Smooth muscle cell (in vitro differentiated cells): ENCODE results near the gene LTV1. TPM values are rescaled to one million over a fixed set of nuclear protein-coding genes. Genes with fewer than 3 reads are reported as not detected.
"Not testable (repeated sequence)": the region's sequence is repeated elsewhere in the genome, so short reads cannot be mapped to it uniquely, and the experiment has no call there.

Experiments used
- DNase-seq: peaks from one replicate; lab custom pipeline; 2025; ENCODE audit not compliant: unreplicated experiment; lab: John Stamatoyannopoulos, UW
- H2AFZ ChIP-seq: fragments of 200-600 bp; sonication (generic); 2 replicates; pipeline ENCODE4 v1.6.0; 2016; ENCODE audit warnings: antibody characterized with exemption, low read depth, mild to moderate bottlenecking
- H3F3A ChIP-seq: fragments of 200-600 bp; sonication (generic); 2 replicates; pipeline ENCODE4 v1.6.0; 2017; ENCODE audit warnings: antibody characterized with exemption, low read depth
- H3K27ac ChIP-seq: fragments of 200-600 bp; sonication (generic); 2 replicates; pipeline ENCODE4 v1.5.1; 2016; ENCODE audit warnings: low read depth, mild to moderate bottlenecking
- H3K27me3 ChIP-seq: fragments of 200-600 bp; sonication (generic); 2 replicates; pipeline ENCODE4 v1.6.1; 2016; ENCODE audit warnings: low read depth, mild to moderate bottlenecking
- H3K36me3 ChIP-seq: fragments of 200-600 bp; sonication (generic); 2 replicates; pipeline ENCODE4 v1.5.1; 2016; ENCODE audit warnings: low read depth
- H3K4me1 ChIP-seq: fragments of 200-600 bp; sonication (generic); 2 replicates; pipeline ENCODE4 v1.5.1; 2016; ENCODE audit warnings: low read depth
- H3K4me2 ChIP-seq: fragments of 200-600 bp; sonication (generic); 2 replicates; pipeline ENCODE4 v1.6.0; 2016; ENCODE audit warnings: mild to moderate bottlenecking
- H3K4me3 ChIP-seq: fragments of 200-600 bp; sonication (generic); 2 replicates; pipeline ENCODE4 v1.5.1; 2016; ENCODE audit warnings: mild to moderate bottlenecking
- H3K79me2 ChIP-seq: fragments of 200-600 bp; sonication (generic); 2 replicates; pipeline ENCODE4 v1.6.0; 2016; ENCODE audit warnings: low read depth, mild to moderate bottlenecking
- H3K9ac ChIP-seq: fragments of 200-600 bp; sonication (generic); 2 replicates; pipeline ENCODE4 v1.6.0; 2016; ENCODE audit warnings: low read depth
- H3K9me3 ChIP-seq: fragments of 200-600 bp; sonication (generic); replicated peaks from 2 replicates; pipeline ENCODE4 v1.5.1; 2016; ENCODE audit warnings: low read depth
- H4K20me1 ChIP-seq: fragments of 200-600 bp; sonication (generic); 2 replicates; pipeline ENCODE4 v1.6.0; 2016; ENCODE audit warnings: low read depth
- CTCF ChIP-seq: fragments of 200-600 bp; sonication (generic); IDR thresholded peaks from 2 replicates; pipeline ENCODE4 v1.5.1; 2017; ENCODE audit warnings: borderline replicate concordance, mild to moderate bottlenecking, antibody characterized with exemption; ENCODE audit not compliant: insufficient read depth, poor library complexity, severe bottlenecking
- WGBS: methylation state at CpG from one replicate; pipeline ENCODE4 v1.1.7; 2016; ENCODE audit warnings: low lambda C conversion rate; 5-methylcytosine and 5-hydroxymethylcytosine counted together
- polyA plus RNA-seq: library from polyadenylated mRNA; unstranded; fragments of >200 nt; fragmentation: Nextera tagmentation; extraction: Ambion mirVana; gene quantifications from 2 replicates; pipeline ENCODE4 v1.2.1, GENCODE V29; 2016
- total RNA-seq: library from RNA; depleted of rRNA; stranded (reverse); fragments of >200 nt; gene quantifications from 2 replicates; pipeline ENCODE4 v1.2.3, GENCODE V29; 2014

The LTV1 gene
- total and polyA plus RNA-seq, 2 experiments from 2014 or later, result 15.4 to 17.4 TPM

GRCh38 chr6:143859891-143860660 lies 16.9 kb downstream of the LTV1 start:
- peaks cover 81% of the 10 kb centered on the region for H3K36me3 ChIP-seq

DNA sequence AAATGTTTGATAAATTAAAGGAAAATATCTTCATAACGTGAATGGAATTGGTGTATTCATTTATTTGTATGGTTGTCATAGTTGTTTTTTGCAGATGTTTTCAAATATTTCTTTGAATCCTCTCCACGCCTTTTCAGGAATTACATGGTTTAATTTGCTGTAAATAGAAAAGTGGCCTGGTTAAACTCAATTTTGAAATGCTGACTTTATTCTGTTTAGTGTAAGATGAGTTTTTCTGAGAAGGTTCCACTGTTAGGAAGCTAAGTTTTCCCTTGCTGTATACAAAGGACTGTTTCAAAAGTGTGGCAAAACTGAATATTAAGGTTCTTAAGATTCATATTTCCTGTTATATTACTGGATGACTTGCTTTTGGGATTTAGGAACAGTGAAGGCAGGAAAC lies 20.6 kb downstream of the LTV1 start:
- no peaks in the 10 kb centered on the region for H3F3A ChIP-seq
- H3K36me3 ChIP-seq, result peaks cover 54% of the 10 kb centered on the region
- H2AFZ ChIP-seq, result no peak overlapping the region
- 78% methylated on average over 2 of the region's 2 CpGs for WGBS
- no peak for TF ChIP-seq CTCF
- no peaks in the 10 kb centered on the region for H3K79me2 ChIP-seq
- H3K4me2 ChIP-seq, result no peak overlapping the region
- H4K20me1 ChIP-seq, result no peaks in the 10 kb centered on the region
- no peaks in the 10 kb centered on the region for H3K9me3 ChIP-seq
- H3K9ac ChIP-seq, result no peak overlapping the region
- no peak for DNase-seq
- no peaks in the 10 kb centered on the region for H3K4me1 ChIP-seq
- H3K4me3 ChIP-seq, result no peak overlapping the region
- H3K27ac ChIP-seq, result peak overlapping the region; percentile 20
- H3K27me3 ChIP-seq, result no peaks in the 10 kb centered on the region

More at GRCh38 chr6:143859891-143860660, 16.9 kb downstream of the LTV1 start:
- Histone ChIP-seq H3K4me2 (no peak overlapping the region), H3F3A (no peaks in the 10 kb centered on the region), H2AFZ (no peak overlapping the region), H3K4me1 (no peaks in the 10 kb centered on the region), H3K27ac (no peak overlapping the region), H3K9me3 (no peaks in the 10 kb centered on the region), H4K20me1 (no peaks in the 10 kb centered on the region), H3K4me3 (no peak overlapping the region), H3K79me2 (peaks cover 3% of the 10 kb centered on the region), H3K27me3 (no peaks in the 10 kb centered on the region), H3K9ac (no peak overlapping the region)
- no peak for DNase-seq
- TF ChIP-seq CTCF, result no peak
- WGBS, result 82% methylated on average over 3 of the region's 3 CpGs

DNA sequence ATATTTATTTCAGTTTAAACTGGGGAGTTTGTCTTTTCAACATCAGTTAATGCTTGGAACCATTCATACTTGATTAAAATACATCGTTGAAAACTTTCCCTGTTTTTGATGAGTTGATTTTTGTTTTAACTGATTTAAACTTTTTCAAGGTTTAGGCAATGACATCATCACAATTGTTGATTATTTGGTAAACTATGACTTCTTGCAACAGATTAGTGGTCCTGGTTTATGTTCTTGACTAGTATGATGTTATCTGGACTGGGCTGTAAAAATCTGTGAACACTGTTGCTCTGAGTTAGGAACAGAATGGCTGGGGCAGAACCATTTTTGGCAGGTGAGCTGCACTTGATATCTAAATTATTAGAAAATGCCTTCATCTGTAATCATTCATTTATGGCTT lies 21.1 kb downstream of the LTV1 start, which contains the start of gene ZC2HC1B:
ZC2HC1B (plus strand) TSS at position 241 of the 400 bp plus-strand sequence; CDS start at position 307, 66 bp downstream.
- no peaks in the 10 kb centered on the region for H3K9me3 ChIP-seq
- peak within 1 kb of the TSS; percentile 20 for H3K27ac ChIP-seq
- no peaks in the 10 kb centered on the region for H3K79me2 ChIP-seq
- 86% methylated on average over 1 of the region's 1 CpG for WGBS
- H3K36me3 ChIP-seq, result peaks cover 50% of the 10 kb centered on the region
- no peaks in the 10 kb centered on the region for H3F3A ChIP-seq
- H3K9ac ChIP-seq, result no peak within 1 kb of the TSS
- no peaks in the 10 kb centered on the region for H4K20me1 ChIP-seq
- no peak within 1 kb of the TSS for H2AFZ ChIP-seq
- no peak for DNase-seq
- no peak for TF ChIP-seq CTCF
- H3K4me1 ChIP-seq, result no peaks in the 10 kb centered on the region
- no peak within 1 kb of the TSS for H3K4me2 ChIP-seq
- no peaks in the 10 kb centered on the region for H3K27me3 ChIP-seq
- H3K4me3 ChIP-seq, result no peak within 1 kb of the TSS

- no peak for DNase-seq
- no peak for TF ChIP-seq CTCF
Measured at GRCh38 chr6:143867236-143867635, 24.1 kb downstream of the LTV1 start.

DNA sequence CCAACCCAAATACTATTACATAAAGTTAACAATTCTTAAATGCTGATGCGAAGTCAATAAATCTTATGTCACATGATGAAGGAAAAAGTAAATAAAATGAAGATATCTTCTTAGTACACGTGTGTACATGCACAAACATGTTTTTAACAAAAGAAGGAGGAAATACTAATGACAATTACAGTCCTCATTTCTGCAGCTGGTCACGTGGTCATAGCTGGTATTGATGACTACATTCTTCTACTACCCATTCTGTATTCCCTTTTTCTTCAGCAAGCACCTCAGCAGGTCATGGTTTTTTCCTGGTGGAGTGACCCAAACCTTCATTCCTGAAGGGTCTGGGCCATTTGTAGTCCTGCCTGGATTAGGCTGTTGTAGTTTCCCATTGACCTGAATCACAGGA lies 25.7 kb downstream of the LTV1 start:
- not testable (repeated sequence) for H3K9me3 ChIP-seq, H3K36me3 ChIP-seq, H3K9ac ChIP-seq, H3K27me3 ChIP-seq, H3K79me2 ChIP-seq, H3K4me2 ChIP-seq, H3K4me3 ChIP-seq, H3F3A ChIP-seq, H3K27ac ChIP-seq, H3K4me1 ChIP-seq, H4K20me1 ChIP-seq, H2AFZ ChIP-seq, DNase-seq
- WGBS, result 99% methylated on average over 3 of the region's 3 CpGs

More at GRCh38 chr6:143867236-143867635, 24.1 kb downstream of the LTV1 start:
- Histone ChIP-seq H3K4me2 (no peak overlapping the region), H3F3A (no peaks in the 10 kb centered on the region), H3K9ac (no peak overlapping the region), H3K27me3 (no peaks in the 10 kb centered on the region), H3K4me3 (no peak overlapping the region), H3K4me1 (no peaks in the 10 kb centered on the region), H3K79me2 (no peaks in the 10 kb centered on the region), H3K36me3 (peaks cover 22% of the 10 kb centered on the region), H3K27ac (no peak overlapping the region), H2AFZ (no peak overlapping the region), H4K20me1 (no peaks in the 10 kb centered on the region), H3K9me3 (no peaks in the 10 kb centered on the region)
